ENCODE data around the gene PLCD3. TPM values are rescaled to one million over a fixed set of nuclear protein-coding genes. Genes with fewer than 3 reads are reported as not detected.
A peak's percentile ranks its signal among the peaks of the same experiment; 100 is the strongest.

The PLCD3 gene
- polyA plus RNA-seq, 1 donor (not counting 4 experiments of a cell fraction or from before 2014, with no cell fraction given), result 53.3 TPM

DNA sequence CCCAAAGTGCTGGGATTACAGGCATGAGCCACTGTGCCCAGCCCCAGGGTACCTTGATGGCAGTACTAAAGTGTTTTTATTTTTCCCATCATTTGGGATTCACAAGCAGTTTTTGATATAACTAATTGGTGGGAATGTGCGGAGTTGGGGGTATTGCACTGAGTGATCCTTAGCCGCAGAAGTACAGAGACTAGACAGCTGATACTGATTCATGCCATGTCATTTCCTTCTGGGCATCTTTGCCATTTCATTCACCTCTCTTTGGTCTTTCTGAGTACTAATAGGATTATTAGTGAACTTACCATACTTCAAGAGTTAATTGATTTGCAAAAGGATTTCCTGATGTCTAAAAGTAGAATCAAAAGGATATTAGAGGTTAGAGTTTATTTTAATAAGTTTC is 61.5 kb downstream of the PLCD3 start:
- Histone ChIP-seq H3K9ac (ENCODE audit: control insufficient read depth, extremely low read depth, insufficient read depth, low read length) (no peak overlapping the region), H3K36me3 (ENCODE audit: control insufficient read depth in 2 of 2, extremely low read depth in 1 of 2, insufficient read depth in 2 of 2, low read length in 2 of 2) (peaks cover 6 to 7% of the 10 kb centered on the region in 2 experiments), H3K4me2 (ENCODE audit: control insufficient read depth, extremely low read depth, insufficient read depth, low read depth, low read length) (peak overlapping the region; percentile 36), H3K4me3 (ENCODE audit: control insufficient read depth in 2 of 3, extremely low read depth in 1 of 3, insufficient read depth in 2 of 3, low read depth in 1 of 3, low read length in 3 of 3) (no peak overlapping the region), H3K9me3 (ENCODE audit: control insufficient read depth, low read depth, low read length) (no peaks in the 10 kb centered on the region), H2AFZ (ENCODE audit: control insufficient read depth, low read length) (no peak overlapping the region), H3K4me1 (ENCODE audit: control insufficient read depth, extremely low read depth, insufficient read depth, low read length) (peaks cover 11% of the 10 kb centered on the region), H3K9me1 (ENCODE audit: control insufficient read depth, extremely low read depth, insufficient read depth, low read length) (peaks cover 6% of the 10 kb centered on the region), H3K27me3 (ENCODE audit: control insufficient read depth, extremely low read depth, insufficient read depth, low read length) (no peaks in the 10 kb centered on the region), H3K79me2 (ENCODE audit: control insufficient read depth, insufficient read depth, low read length) (peaks cover 84% of the 10 kb centered on the region), H3K27ac (ENCODE audit: control insufficient read depth, insufficient read depth, low read length) (peak overlapping the region; percentile 47), H4K20me1 (ENCODE audit: control insufficient read depth, extremely low read depth, insufficient read depth, low read length) (peaks cover 3% of the 10 kb centered on the region)
- TF ChIP-seq CTCF (optimal IDR thresholded peaks at IDR 0.05 in 1 of 3, IDR thresholded peaks at IDR 0.05 in 1 of 3, conservative IDR thresholded peaks at IDR 0.05 in 1 of 3; ENCODE audit: extremely low read depth in 1 of 3, insufficient read depth in 2 of 3, low read length in 3 of 3), result no peak
- no peak for TF ChIP-seq EZH2 (IDR thresholded peaks at IDR 0.05; ENCODE audit: low read length)
- FAIRE-seq, result peak; percentile 9
- no peak for DNase-seq (ENCODE audit: low read depth, low spot score)
- dilution Hi-C loops (cut with MboI; ENCODE audit: extremely low pct_ligation_motif_present, low sequenced_read_pairs), result no loop called here

DNA sequence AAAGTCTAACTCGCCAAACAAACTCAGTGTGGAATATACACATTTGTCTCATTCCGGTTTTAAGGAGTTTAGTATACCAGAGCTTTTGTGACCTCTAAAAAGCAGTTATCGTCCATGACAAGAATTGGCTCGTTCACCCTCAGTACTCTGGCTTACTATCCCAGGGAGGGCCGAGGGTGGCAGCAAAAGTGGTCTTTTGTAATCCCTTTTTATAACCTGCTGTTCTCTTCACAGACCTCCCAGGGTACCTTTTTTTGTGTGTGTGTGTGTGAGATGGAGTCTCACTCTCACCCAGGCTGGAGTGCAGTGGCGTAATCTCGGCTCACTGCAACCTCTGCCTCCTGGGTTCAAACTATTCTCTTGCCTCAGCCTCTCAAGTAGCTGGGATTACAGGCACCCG is 62.3 kb downstream of the PLCD3 start:
- Histone ChIP-seq H3K27me3 (ENCODE audit: control insufficient read depth, extremely low read depth, insufficient read depth, low read length) (no peaks in the 10 kb centered on the region), H3K79me2 (ENCODE audit: control insufficient read depth, insufficient read depth, low read length) (peaks cover 85% of the 10 kb centered on the region), H3K9ac (ENCODE audit: control insufficient read depth, extremely low read depth, insufficient read depth, low read length) (no peak overlapping the region), H3K4me1 (ENCODE audit: control insufficient read depth, extremely low read depth, insufficient read depth, low read length) (peaks cover 10% of the 10 kb centered on the region), H3K4me2 (ENCODE audit: control insufficient read depth, extremely low read depth, insufficient read depth, low read depth, low read length) (no peak overlapping the region), H3K9me3 (ENCODE audit: control insufficient read depth, low read depth, low read length) (no peaks in the 10 kb centered on the region), H3K36me3 (ENCODE audit: control insufficient read depth in 2 of 2, extremely low read depth in 1 of 2, insufficient read depth in 2 of 2, low read length in 2 of 2) (peaks cover 6 to 8% of the 10 kb centered on the region in 2 experiments), H3K4me3 (ENCODE audit: control insufficient read depth in 2 of 3, extremely low read depth in 1 of 3, insufficient read depth in 2 of 3, low read depth in 1 of 3, low read length in 3 of 3) (no peak overlapping the region), H4K20me1 (ENCODE audit: control insufficient read depth, extremely low read depth, insufficient read depth, low read length) (peaks cover 3% of the 10 kb centered on the region), H3K9me1 (ENCODE audit: control insufficient read depth, extremely low read depth, insufficient read depth, low read length) (peaks cover 6% of the 10 kb centered on the region), H2AFZ (ENCODE audit: control insufficient read depth, low read length) (no peak overlapping the region), H3K27ac (ENCODE audit: control insufficient read depth, insufficient read depth, low read length) (no peak overlapping the region)
- dilution Hi-C loops (cut with MboI; ENCODE audit: extremely low pct_ligation_motif_present, low sequenced_read_pairs), result no loop called here
- no peak for DNase-seq (ENCODE audit: low read depth, low spot score)
- TF ChIP-seq CTCF (optimal IDR thresholded peaks at IDR 0.05 in 1 of 3, IDR thresholded peaks at IDR 0.05 in 1 of 3, conservative IDR thresholded peaks at IDR 0.05 in 1 of 3; ENCODE audit: extremely low read depth in 1 of 3, insufficient read depth in 2 of 3, low read length in 3 of 3) (no peak), EZH2 (IDR thresholded peaks at IDR 0.05; ENCODE audit: low read length) (no peak)
- FAIRE-seq, result no peak
